ENCODE measurements around the gene KLHDC2. TPM values are rescaled to one million over a fixed set of nuclear protein-coding genes. Genes with fewer than 3 reads are reported as not detected.
"Not testable (repeated sequence)": the region's sequence is repeated elsewhere in the genome, so short reads cannot be mapped to it uniquely, and the experiment has no call there.

Gene KLHDC2
- total RNA-seq (ENCODE audit: low replicate concordance), result 59.2 and 60.0 TPM in 2 replicates
- long read RNA-seq, full-length matches to known transcripts, result 19 of 26 reads
- long read RNA-seq, partial matches to known transcripts, result 3 of 26 reads
- long read RNA-seq, other reads (novel, unspliced or antisense), result 4 of 26 reads

DNA sequence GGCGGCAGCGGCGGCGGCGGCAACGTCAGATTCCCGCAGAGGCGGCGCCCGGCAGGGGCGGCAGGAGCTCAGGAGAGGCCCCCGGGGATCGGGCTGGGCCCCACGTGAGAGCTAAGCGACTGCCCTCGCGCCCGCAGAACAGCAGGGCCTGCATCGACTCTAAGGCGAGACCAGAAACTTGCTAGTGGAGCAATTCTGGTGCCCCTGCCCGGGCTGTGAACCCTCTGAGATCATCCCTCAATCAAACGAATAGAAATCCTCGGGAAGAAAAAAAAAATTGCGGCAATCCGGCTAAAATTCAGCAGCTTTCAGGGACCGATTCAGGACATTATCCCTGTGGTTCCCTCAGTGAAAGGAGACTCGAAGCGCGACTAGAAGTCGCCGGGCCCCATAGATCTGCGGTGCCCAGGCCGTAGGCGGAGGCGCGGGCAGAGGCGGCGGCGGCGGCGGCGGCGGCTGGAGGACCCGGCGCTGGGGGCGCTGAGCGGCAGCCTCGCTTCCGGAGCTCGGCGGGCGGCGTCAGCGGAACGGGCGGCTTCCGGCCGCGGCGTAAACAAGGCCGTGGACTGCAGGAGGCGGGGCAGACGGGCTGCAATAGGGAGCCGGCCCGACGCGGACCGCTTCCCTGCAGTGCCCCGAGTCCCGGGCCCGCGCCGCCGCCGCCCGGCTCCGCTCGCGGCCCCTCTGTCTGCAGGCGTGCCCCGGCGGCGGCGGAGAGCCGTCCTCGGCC lies at the start of gene KLHDC2:
KLHDC2 (plus strand) TSS at position 583 of the 730 bp plus-strand sequence. CDS start 316 bp downstream, outside the sequence.
- peaks cover 27% of the 10 kb centered on the region for H3K4me1 Mint-ChIP-seq (ENCODE audit: unreplicated experiment)
- DNase-seq (ENCODE audit: extremely low spot score, unreplicated experiment), result peak; percentile 93
- no peaks in the 10 kb centered on the region for H3K27me3 Mint-ChIP-seq
- no peaks in the 10 kb centered on the region for H3K9me3 Mint-ChIP-seq
- peaks cover 3% of the 10 kb centered on the region for H3K36me3 Mint-ChIP-seq
- TF ChIP-seq, protein P1, sequence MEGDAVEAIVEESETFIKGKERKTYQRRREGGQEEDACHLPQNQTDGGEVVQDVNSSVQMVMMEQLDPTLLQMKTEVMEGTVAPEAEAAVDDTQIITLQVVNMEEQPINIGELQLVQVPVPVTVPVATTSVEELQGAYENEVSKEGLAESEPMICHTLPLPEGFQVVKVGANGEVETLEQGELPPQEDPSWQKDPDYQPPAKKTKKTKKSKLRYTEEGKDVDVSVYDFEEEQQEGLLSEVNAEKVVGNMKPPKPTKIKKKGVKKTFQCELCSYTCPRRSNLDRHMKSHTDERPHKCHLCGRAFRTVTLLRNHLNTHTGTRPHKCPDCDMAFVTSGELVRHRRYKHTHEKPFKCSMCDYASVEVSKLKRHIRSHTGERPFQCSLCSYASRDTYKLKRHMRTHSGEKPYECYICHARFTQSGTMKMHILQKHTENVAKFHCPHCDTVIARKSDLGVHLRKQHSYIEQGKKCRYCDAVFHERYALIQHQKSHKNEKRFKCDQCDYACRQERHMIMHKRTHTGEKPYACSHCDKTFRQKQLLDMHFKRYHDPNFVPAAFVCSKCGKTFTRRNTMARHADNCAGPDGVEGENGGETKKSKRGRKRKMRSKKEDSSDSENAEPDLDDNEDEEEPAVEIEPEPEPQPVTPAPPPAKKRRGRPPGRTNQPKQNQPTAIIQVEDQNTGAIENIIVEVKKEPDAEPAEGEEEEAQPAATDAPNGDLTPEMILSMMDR (conservative IDR thresholded peaks at IDR 0.05), result peak; percentile 46
- H3K4me3 Mint-ChIP-seq, result peak within 1 kb of the TSS; percentile 99
- H3K27ac Mint-ChIP-seq, result peak within 1 kb of the TSS; percentile 100

DNA sequence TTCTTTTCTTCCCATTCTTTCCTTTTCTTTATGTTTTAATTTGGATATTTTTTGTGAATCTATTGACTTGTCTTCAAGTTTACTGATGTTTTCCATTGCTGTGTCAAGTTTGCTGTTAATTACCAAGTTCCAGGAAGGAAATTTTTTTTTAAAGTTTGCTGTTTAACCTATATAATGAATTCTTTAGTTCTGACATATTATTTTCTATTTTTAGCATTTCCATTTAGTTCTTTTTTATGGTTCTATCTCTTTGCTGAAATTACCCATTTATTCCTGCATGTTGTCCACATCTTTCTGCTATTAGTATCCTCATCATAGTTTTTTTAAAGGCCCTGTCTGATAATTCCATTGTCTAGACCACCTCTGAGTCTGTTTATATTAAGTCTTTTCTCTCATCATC lies 47.2 kb upstream of the KLHDC2 start:
- TF ChIP-seq, protein P1 (conservative IDR thresholded peaks at IDR 0.05), result no peak
- Mint-ChIP-seq H3K27me3 (no peaks in the 10 kb centered on the region), H3K4me3 (no peak overlapping the region), H3K9me3 (no peaks in the 10 kb centered on the region), H3K4me1 (ENCODE audit: unreplicated experiment) (no peaks in the 10 kb centered on the region), H3K27ac (no peak overlapping the region), H3K36me3 (no peaks in the 10 kb centered on the region)
- no peak for DNase-seq (ENCODE audit: extremely low spot score, unreplicated experiment)

DNA sequence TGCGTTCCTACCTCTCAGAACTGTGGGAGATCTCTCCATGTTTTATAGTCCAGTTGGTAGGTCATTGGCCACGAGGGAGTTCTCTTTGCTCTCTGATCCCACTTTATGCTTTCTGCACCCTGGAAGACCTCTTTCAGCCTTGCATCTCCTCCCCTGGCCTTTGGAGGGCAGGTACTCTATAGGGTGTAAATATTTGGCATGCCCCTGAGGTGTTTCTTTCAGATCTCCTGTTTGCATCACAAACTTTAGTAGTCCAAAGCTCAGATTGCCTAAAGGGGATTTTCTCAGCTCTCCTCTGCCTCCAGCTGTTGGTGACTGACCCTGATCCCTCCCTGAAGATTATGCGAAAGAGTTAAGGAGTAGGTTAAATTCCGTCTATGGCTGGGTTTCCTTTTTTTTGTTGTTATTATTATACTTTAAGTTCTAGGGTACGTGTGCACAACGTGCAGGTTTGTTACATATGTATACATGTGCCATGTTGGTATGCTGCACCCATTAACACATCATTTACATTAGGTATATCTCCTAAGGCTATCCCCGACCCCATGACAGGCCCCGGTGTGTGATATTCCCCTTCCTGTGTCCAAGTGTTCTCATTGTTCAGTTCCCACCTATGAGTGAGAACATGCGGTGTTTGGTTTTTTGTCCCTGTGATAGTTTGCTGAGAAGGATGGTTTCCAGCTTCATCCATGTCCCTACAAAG lies 46.1 kb upstream of the KLHDC2 start:
- not testable (repeated sequence) for H3K27ac Mint-ChIP-seq; H3K9me3 Mint-ChIP-seq; DNase-seq (ENCODE audit: extremely low spot score, unreplicated experiment); H3K36me3 Mint-ChIP-seq; H3K27me3 Mint-ChIP-seq; H3K4me1 Mint-ChIP-seq (ENCODE audit: unreplicated experiment); H3K4me3 Mint-ChIP-seq

DNA sequence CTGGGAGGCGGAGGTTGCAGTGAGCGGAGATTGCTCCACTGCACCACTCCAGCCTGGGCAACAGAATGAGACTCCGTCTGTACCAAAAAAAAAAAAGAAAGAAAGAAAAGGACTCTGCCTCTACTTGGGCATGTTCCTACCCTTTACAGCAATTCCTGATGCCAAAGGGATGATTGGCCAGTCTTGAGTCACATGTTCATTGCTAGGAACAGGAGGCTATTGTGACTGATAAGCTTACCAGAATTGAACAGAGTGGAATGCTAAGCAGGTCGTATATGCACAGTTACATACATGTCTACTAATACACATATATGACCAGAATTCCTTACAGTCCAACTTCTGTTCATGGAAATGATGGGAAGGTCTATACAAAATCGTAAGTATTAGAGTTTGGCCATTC lies 40.8 kb upstream of the KLHDC2 start:
- Mint-ChIP-seq H3K4me1 (ENCODE audit: unreplicated experiment) (no peaks in the 10 kb centered on the region), H3K36me3 (no peaks in the 10 kb centered on the region)

DNA sequence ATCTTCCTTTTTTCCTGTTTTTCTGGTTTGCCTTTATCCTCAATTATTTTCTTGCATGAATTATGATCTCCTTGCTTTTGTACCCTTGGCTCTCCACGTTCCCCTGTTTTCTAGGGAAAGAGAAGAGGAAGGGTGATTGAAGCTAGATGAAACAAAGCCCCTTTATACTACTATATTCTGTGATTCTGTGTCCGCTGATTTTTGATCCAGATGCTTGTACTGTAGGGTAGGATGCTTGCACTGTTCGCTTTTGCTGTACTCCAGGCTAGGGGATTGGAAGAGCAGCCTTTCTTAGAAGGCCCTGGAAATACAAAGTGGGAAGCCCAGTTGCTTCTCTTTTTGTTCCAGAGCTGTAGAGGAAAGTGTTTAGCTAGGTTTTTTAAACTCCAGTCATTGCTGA lies 35.1 kb upstream of the KLHDC2 start:
- Mint-ChIP-seq H3K36me3 (no peaks in the 10 kb centered on the region), H3K9me3 (no peaks in the 10 kb centered on the region), H3K4me3 (no peak overlapping the region), H3K4me1 (ENCODE audit: unreplicated experiment) (no peaks in the 10 kb centered on the region), H3K27ac (no peak overlapping the region), H3K27me3 (no peaks in the 10 kb centered on the region)
- TF ChIP-seq, protein P1 (conservative IDR thresholded peaks at IDR 0.05), result no peak
- DNase-seq (ENCODE audit: extremely low spot score, unreplicated experiment), result no peak

More for the DNA sequence above, 40.8 kb upstream of the KLHDC2 start:
- H3K27ac Mint-ChIP-seq, result no peak overlapping the region
- no peak for DNase-seq (ENCODE audit: extremely low spot score, unreplicated experiment)
- TF ChIP-seq, protein P1 (conservative IDR thresholded peaks at IDR 0.05), result no peak
- H3K4me3 Mint-ChIP-seq, result no peak overlapping the region
- no peaks in the 10 kb centered on the region for H3K9me3 Mint-ChIP-seq
- no peaks in the 10 kb centered on the region for H3K27me3 Mint-ChIP-seq

- Mint-ChIP-seq H3K27ac (no peak overlapping the region), H3K27me3 (no peaks in the 10 kb centered on the region), H3K4me1 (ENCODE audit: unreplicated experiment) (no peaks in the 10 kb centered on the region), H3K9me3 (no peaks in the 10 kb centered on the region), H3K36me3 (no peaks in the 10 kb centered on the region), H3K4me3 (no peak overlapping the region)
- TF ChIP-seq, protein P1 (conservative IDR thresholded peaks at IDR 0.05), result no peak
- DNase-seq (ENCODE audit: extremely low spot score, unreplicated experiment), result no peak
Observed at GRCh38 chr14:49733836-49734235, 34.1 kb upstream of the KLHDC2 start.

- DNase-seq (ENCODE audit: extremely low spot score, unreplicated experiment); H3K4me1 Mint-ChIP-seq (ENCODE audit: unreplicated experiment); H3K36me3 Mint-ChIP-seq; H3K27ac Mint-ChIP-seq; H3K4me3 Mint-ChIP-seq; H3K27me3 Mint-ChIP-seq; H3K9me3 Mint-ChIP-seq: not testable (repeated sequence)
Observed at GRCh38 chr14:49735669-49736068, 32.3 kb upstream of the KLHDC2 start.

All from type B pancreatic cell (in vitro differentiated cells).